Measurements from ENCODE around the gene UBE2E2.

DNA sequence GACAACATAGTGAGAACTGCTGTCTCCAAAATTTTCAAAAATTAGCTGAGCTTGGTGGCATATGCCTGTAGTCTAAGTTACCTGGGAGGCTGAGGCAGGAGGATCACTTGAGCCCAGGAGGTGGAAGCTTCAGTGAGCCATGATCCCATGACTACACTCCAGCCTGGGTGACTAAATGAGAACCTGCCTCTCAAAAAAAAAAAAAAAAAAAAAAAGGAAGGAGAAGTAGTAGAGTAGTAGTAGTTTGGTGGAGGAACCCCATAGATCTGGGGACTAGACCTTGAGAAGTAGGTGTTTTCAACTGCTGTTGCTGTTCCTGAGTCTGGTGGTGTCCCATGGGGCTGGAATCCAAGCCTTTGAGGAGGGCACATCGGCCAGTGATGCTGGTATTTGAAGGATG lies 38.4 kb upstream of the UBE2E2 start:
- TF ChIP-seq, protein P1, sequence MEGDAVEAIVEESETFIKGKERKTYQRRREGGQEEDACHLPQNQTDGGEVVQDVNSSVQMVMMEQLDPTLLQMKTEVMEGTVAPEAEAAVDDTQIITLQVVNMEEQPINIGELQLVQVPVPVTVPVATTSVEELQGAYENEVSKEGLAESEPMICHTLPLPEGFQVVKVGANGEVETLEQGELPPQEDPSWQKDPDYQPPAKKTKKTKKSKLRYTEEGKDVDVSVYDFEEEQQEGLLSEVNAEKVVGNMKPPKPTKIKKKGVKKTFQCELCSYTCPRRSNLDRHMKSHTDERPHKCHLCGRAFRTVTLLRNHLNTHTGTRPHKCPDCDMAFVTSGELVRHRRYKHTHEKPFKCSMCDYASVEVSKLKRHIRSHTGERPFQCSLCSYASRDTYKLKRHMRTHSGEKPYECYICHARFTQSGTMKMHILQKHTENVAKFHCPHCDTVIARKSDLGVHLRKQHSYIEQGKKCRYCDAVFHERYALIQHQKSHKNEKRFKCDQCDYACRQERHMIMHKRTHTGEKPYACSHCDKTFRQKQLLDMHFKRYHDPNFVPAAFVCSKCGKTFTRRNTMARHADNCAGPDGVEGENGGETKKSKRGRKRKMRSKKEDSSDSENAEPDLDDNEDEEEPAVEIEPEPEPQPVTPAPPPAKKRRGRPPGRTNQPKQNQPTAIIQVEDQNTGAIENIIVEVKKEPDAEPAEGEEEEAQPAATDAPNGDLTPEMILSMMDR (IDR thresholded peaks at IDR 0.05; ENCODE audit: borderline replicate concordance, extremely low read depth, low read length, poor library complexity, severe bottlenecking), result no peak
- no peak for TF ChIP-seq EZH2 (IDR thresholded peaks at IDR 0.05; ENCODE audit: borderline replicate concordance, low read depth, low read length, severe bottlenecking)
